ENCODE data around the gene LRP11. TPM values are rescaled to one million over a fixed set of nuclear protein-coding genes. Genes with fewer than 3 reads are reported as not detected.
"Not testable (repeated sequence)": the region's sequence is repeated elsewhere in the genome, so short reads cannot be mapped to it uniquely, and the experiment has no call there.

Gene LRP11
- total RNA-seq, 1 donor from 2014 or later = 11.6 TPM

DNA sequence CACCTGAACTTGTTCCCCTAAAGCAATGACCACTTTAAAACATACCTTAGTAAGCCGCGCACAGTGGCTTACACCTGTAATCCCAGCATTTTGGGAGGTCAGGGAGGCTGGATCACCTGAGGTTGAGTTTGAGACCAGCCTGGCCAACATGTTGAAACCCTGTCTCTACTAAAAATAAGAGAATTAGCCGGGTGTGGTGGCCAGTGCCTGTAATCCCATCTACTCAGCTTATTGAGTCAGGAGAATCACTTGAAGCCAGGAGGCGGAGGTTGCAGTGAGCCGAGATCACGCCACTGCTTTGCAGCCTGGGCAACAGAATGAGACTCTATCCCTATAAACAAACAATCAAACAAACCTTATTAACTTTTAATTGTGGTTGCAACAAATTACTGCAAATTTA, 35.3 kb upstream of the LRP11 start:
- intact Hi-C loops (cut with DNase I) = no loop called here
- DNase-seq (ENCODE audit: low spot score) = no peak

DNA sequence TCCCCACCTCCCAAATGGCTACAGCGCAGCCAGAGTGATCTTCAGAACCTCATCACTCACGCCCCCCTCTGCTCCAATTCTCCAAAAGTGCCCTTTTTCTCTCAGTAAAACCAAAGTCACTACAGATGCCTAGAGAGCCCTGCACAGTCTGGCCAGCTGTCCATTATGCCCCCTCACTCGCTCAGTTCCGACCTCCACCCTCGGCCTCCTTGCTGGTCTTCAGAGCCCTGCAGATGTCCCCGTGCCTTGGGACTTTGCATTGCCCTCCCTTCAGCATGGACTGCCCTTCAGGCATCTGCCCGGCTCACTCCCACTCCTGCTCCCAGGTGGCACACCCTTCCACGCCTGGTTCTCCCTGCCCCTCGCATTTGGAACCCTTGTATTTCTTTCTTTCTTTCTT, 34.8 kb upstream of the LRP11 start:
- DNase-seq (ENCODE audit: low spot score) = peak; percentile 36
- intact Hi-C loops (cut with DNase I) = no loop called here

DNA sequence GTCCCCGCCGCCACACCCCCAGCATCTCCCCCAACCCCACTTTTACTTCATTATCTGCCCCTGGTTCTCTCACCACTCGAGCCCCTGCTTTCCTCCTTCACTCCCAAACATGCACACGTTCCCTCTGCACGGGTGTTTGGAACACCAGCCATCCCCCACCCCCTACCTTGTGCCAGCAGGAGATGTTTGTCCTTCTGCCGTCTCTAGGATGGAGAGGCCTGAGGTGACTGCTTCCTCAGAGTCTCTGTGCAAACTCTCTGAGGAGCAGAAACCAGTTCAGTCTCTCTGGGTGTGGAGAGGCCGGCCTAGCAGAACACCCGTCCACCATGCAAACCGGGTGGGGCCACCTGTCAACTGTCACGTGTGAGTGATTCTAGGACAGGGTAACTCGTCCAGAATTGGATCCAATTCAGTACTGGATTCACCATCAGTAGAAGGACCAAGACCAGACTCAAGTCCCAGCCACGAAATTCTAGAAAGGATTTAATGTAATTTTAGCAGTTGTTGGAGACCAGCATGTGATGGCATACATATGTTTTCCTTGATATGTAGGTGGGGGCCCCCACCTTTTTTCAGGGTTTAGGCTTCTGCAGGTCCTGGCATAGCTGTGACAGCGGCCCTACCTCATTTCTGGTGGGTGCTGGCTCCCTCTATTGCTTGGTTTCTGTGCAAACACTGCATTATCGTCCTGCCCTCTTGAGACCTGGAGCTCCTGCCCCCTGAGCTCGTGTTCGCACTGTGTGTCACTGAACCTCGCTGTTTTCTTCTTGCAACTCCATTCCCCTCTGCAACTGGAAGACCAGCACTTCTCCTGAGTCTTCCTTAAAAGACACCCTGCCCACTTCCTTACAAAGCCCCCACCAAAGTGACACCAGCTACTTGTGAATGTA, 33.9 kb upstream of the LRP11 start, which contains the start of gene RAET1E:
Gene RAET1E (minus strand): TSS at position 259 of the 890 bp plus-strand sequence. CDS start 7,212 bp downstream, outside the sequence.
- intact Hi-C loops (cut with DNase I) = no loop called here
- DNase-seq (ENCODE audit: low spot score) = peak; percentile 58

DNA sequence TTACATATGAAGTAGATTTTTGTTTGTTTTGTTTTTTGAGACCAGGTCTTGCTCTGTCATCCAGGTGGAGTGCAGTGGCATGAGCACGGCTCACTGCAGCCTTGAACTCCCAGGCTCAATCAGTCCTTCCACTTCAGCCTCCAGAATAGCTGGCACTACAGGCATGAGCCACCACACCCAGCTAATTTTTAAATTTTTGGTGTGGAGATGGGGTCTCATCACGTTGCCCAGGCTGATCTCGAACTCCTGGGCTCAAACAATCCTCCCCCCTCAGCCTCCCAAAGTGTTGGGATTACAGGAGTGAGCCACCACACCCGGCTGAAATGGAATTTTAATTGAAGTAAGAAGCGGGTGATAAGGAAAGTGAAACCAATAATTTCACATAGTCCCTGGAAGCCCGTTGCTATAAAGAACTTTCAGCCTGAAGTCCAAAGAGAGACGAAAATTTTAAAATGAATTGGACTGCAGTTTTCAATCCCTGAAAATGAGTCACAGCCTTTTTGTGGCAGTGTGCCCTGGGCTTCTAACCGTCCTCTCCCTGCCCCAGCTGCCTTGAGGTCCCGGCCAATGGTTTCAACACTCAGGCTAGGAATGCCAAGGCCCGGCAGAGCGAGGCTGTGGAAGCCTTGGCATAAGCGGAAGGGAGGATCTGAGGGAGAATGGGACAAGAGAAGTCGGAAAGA, 33.0 kb upstream of the LRP11 start:
- intact Hi-C loops (cut with DNase I) = no loop called here
- no peak for DNase-seq (ENCODE audit: low spot score)

DNA sequence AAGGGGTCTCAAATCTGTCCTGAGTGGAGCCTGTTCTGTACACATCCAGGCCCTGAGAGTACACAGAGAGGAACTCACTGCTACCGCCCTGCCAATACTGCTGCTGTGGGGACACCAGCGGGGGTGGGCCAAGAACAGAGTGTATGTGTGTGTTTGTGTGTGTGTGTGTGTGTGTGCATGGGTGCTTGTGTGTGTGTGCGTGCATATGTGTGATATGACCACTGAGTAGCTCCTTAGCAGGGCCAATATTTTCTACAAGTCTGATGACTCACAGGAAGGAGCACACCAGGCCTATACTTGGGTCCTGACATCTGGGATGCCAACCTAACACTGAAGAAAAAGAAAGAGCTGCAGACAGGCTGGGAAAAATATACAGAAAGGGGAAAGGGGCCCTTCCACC, 32.3 kb upstream of the LRP11 start:
- peak; percentile 41 for DNase-seq (ENCODE audit: low spot score)
- intact Hi-C loops (cut with DNase I) = no loop called here

DNA sequence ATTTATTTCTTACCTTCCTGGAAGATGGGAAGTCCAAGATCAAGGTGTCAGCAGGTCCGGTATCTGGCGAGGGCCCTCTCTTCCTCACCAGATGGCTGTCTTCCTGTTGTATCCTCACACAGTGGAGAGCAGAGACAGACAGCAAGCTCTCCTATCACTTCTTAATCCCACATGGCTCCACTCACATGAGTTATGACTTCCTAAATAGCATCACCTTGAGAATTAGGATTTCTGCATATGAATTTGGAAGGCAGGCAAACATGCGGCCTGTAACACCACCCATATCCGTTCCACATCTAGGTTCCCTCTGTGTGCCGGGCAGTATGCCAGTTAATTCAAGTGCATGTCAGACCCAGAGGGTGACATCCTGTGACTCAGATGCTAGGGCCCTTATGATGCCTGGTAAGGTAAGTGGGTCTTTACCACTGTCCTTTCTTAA, 31.7 kb upstream of the LRP11 start:
- intact Hi-C loops (cut with DNase I) = no loop called here
- peak; percentile 63 for DNase-seq (ENCODE audit: low spot score)

DNA sequence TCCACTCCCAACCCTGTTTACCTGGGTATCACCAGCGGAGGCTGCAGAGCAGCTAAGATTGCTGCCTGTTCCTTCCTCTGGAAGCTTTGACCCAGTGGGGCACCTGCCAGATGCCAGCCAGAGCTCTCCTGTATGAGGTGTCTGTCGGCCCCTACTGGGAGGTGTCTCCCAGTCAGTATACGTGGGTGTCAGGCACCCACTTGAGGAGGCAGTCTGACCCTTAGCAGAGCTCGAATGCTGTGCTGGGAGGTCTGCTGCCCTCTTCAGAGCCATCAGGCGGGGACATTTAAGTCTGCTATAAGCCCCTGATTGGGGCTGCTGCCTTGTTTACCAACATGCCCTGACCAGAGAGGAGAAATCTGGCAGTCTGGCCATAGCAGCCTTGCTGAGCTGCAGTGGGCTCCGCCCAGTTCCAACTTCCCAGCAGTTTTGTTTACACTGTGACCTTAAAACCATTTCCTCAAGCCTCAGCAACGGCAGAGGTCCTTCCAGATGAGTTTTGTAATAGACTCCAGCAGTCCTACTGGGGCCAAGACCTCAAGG, 31.0 kb upstream of the LRP11 start:
- intact Hi-C loops (cut with DNase I) = no loop called here
- DNase-seq (ENCODE audit: low spot score) = peak; percentile 77

DNA sequence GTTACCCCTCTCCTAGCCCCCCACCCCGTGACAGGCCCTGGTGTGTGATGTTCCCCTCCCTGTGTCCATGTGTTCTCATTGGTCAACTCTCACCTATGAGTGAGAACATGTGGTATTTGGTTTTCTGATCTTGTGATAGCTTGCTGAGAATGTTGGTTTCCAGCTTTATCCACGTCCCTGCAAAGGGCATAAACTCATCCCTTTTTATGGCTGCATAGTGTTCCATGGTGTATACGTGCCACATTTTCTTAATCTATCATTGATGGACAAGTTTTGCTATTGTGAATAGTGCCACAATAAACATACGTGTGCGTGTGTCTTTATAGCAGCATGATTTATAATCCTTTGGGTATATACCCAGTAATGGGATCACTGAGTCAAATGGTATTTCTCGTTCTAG, 27.7 kb upstream of the LRP11 start:
- intact Hi-C loops (cut with DNase I) = not testable (repeated sequence)

DNA sequence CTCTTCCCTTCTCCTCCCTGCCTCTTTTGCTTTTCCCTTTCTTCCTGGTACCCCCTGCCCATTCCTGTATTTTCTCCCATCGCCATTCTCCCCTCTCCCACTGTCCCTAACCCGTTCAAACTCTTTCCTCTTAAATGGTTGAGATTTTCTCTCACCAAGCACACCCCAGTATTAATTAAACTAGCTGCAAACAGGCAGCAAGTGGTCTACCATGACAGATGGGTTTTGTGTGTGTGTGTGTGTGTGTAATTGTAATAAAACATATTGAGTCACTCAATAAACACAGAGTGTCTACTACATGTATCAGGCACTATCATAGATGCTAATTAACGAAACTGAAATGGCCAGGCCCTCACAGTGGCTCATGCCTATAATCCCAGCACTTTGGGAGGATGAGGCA, 27.1 kb upstream of the LRP11 start:
- intact Hi-C loops (cut with DNase I) = no loop called here
- no peak for DNase-seq (ENCODE audit: low spot score)

More for the DNA sequence above, 27.7 kb upstream of the LRP11 start:
- DNase-seq (ENCODE audit: low spot score) = not testable (repeated sequence)

DNA sequence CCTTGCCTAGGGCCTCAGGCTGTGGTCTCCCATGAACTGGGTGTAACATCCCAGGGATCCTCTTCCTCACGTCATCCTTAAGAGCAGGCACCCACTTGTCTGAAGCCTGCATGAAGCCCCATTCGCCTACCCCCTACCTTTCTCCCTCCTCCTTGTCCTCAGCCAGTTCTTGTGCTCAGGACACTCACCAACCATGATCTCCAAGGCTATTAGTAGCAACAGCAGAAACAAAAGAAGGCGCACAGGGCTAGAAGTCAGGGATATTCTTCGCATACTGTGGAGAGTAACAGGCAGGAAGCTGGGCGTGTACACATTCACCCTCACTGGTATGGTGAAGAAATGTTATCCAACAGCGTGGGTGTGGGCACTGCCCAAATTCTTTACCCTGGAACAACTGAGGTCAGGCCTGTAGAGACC, 26.5 kb upstream of the LRP11 start:
- DNase-seq (ENCODE audit: low spot score) = no peak
- intact Hi-C loops (cut with DNase I) = no loop called here

DNA sequence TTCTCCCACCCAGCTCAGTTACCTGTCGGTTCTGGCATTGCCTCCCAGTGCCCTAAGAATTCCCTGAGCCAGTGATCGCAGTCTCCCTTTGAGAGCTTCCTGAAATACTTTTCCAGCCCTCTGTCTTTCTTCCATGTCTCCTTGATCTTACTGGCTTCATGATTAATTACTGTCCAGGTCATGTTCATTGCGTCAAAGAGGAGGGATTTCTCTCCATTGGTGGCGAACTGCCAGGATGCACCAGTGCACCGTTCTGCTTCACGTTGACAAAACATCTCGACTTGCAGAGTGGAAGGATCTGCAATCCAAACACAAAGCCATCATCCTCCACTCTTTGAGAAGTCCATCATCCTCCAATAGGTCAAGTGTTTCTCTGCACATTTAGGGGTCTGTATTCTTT, 25.2 kb upstream of the LRP11 start:
- no peak for DNase-seq (ENCODE audit: low spot score)
- intact Hi-C loops (cut with DNase I) = no loop called here

DNA sequence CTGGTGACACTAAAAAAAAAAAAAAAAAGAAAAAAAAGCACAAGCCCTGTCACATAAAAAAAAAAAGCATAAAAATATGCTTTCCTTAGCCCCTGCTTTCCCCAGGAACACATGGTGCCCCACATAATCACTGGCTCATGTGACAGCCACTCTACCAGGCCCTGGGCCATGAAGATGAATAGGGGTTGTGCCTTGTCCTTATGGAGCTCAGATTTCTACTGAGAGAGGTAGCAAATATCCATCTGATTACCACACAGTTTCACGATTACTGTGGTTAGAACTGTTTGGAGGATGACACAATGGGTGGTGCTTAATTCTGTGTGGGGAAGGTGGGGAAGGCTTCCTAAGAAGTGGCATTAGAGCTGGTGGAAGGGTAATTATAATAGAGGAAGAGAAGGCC, 24.5 kb upstream of the LRP11 start:
- no peak for DNase-seq (ENCODE audit: low spot score)
- intact Hi-C loops (cut with DNase I) = no loop called here

DNA sequence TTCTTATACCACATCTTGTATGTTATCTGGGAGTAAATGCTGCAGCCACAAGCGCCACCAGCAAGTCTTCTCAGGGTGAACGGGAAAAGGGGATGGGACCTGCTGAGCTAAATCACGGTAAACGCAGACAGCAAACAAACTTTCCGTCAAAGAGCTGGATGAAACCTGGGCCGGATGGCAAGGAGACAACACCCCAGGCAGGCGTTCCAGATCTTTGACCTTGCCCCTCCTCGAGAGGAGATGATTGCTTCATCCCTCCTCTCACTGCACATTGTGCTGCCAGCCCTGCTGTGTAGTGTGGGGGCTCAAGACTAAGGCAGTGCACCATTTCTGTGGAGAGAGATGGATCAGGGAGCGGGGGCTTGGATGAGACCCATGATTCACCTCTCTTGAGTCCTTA, 23.9 kb upstream of the LRP11 start:
- DNase-seq (ENCODE audit: low spot score) = no peak
- intact Hi-C loops (cut with DNase I) = no loop called here

DNA sequence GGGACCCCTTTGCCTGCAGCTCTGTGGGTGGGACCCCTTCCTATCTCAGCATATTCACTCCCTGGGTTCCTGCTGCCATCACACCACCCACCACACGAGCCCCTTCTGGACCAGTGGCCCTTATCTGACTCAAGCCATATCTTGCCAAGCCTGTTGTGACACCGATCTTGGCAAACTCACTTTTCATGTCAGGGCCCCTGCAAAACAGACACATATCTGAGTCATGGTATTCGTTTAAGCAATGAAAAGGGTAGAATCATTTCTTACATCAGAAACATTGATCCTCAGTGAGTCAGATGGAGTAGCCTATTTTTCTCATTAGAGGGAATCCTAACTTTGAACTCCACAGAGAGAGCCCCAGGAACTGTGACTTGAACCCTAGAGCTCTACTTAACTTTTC, 23.2 kb upstream of the LRP11 start:
- DNase-seq (ENCODE audit: low spot score) = no peak
- intact Hi-C loops (cut with DNase I) = no loop called here

DNA sequence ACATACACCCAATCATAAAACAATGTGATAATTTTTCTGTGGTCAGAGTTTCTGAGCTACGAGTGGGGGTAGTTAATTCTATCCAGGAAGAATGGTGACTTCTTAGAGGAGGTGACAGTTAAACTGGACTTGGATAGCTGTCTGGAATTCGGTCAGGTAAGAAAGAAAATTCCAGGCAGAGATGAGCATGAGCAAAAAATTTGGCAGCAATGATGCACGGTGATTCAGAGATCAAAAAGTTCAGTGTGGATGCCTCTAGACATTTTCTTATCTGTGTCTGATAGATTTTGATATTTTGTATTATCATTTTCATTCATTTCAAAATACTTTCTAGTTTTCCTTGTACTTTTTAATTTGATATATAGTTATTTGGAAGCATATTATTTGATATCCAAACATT, 21.7 kb upstream of the LRP11 start:
- DNase-seq (ENCODE audit: low spot score) = no peak
- intact Hi-C loops (cut with DNase I) = no loop called here

DNA sequence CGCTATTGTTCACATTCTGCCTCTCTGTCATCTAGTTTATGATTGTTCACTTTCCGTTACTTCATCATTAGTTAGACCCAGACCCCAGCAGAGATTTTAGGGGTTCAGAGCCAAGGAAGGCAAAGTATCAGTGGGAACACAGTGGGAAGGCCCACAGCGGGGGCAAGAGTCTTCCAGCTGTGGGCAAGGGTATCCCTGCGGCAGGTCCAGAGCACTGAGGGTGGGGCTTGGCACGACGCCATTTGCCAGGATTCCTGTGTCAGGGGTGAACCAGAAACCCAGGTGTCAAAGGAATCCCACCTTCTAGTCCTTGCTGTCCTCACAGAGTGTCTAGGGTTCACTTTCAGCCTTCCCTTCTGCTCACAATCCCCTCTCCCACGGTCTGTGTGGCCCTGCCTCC, 20.5 kb upstream of the LRP11 start:
- intact Hi-C loops (cut with DNase I) = no loop called here
- DNase-seq (ENCODE audit: low spot score) = no peak

DNA sequence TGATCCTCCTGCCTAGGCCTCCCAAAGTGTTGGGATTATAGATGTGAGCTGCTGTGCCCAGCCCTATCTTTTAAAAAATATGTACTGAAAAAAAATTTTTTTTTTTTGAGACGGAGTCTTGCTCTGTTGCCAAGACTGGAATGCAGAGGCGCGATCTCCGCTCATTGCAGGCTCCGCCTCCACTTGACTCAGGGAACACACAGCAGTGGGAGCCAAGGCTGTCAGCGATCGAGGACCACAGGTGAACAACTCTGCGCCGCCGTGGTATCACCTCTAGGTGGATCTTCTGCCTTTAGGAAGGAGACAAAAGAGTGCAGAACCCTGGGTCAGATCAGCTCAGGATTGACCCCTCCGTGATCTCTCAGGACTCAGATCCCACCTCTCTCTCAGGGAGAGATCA, 20.1 kb upstream of the LRP11 start:
- intact Hi-C loops (cut with DNase I) = no loop called here
- DNase-seq (ENCODE audit: low spot score) = no peak

DNA sequence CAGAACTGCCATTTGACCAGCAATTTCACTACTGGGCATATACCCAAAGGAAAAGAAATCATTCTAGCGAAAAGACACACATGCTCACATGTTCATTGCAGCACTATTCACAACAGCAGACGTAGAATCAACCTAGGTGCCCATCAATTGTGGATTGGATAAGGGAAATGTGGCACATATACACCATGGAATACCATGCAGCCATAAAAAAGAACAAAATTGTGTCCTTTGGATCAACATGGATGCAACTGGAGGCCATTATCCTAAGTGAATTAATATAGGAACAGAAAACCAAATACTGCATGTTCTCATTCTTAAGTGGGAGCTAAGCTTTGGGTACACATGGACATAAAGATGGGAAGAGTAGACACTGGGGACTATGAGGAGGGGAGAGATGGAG, 17.7 kb upstream of the LRP11 start:
- no peak for DNase-seq (ENCODE audit: low spot score)
- intact Hi-C loops (cut with DNase I) = no loop called here

DNA sequence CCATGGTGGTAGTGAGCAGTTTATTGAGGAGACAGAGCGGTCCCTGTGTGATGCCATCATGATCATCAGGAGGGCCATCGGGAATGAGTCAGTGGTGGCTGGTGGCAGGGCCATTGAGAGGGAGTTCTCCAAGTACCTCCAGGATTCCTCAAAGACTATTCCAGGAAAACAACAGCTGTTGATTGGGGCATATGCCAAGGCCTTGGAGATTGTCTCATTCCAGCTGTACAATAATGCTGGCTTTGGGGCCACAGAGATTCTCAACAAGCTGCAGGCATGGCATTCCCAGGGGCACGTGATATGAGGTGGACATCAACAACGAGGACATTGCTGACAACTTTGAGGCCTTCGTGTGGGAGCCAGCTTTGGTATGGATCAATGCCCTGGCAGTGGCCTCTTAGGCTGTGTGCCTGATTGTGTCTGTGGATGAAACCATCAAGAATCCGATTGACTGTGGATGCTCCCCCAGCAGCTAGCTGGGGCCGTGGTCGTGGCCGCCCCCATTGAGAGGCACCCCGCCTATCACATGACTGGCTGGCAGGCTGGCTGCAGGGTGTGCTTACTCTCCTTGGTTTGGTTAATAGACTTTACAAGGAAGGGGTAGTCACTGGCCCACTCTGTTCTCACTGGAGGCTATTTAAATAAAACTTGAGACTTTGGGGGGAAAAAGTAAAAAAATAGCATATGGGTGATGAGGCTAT, 17.1 kb upstream of the LRP11 start:
- intact Hi-C loops (cut with DNase I) = no loop called here
- no peak for DNase-seq (ENCODE audit: low spot score)

DNA sequence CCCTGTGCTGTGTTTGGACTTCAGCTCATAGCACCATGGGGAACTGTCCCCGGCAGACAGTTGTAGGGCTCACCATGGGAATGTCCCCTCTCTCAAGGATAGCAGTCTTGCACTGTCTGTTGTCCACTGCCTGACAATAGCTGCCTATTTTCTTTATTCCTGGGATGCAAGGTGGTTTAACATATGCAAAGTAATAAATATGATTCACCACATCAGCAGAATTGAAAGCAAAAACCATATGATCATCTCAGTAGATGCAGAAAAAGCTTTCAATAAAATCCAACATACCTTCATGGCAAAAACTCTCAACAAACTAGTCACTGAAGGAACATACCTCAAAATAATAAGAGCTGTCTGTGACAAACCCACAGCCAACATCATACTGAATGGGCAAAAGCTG, 13.5 kb upstream of the LRP11 start:
- no peak for DNase-seq (ENCODE audit: low spot score)
- intact Hi-C loops (cut with DNase I) = no loop called here
